Ramos (cell line): ENCODE measurements around the gene ZDHHC20.

ENCODE experiments used
- in situ Hi-C: fragments of 300-500 bp; cut with MboI; formaldehyde crosslinking; loops from one replicate; pipeline ENCODE4 v1.14.3; 2022; ENCODE audit warnings: low sequenced_read_pairs; ENCODE audit not compliant: unreplicated experiment

The ZDHHC20 gene

GRCh38 chr13:21330126-21330861 is 128.8 kb downstream of the ZDHHC20 start:
- in situ Hi-C loops: no loop called here

DNA sequence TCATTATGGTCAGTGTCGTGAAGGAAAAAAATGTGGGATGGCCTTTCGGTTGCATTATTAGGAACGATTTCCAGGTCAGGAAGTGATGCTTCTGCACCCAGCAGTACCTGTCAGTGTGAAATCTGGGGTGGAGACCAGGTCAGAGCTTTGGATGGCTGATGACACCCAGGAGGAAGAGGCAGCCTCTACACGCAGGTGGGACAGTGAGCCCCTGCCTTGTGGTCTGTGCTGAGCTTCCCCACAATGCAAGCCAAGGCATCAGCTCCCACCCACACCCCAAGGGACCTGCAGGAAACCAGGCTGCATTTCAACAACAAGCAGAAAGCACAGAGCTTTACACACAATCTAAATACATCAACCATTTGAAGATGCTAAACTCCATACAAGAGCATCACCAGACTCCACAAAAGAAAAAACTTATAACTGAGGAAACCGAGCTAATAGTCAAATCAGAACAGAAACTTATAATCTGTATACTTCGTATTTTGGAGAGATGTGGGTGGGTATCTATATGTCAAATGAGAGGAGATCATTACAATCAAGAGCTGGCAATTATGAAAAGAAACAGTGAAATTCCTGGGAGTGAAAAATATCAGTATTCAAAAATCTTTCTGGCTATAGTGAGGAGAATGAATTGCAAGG is 130.1 kb downstream of the ZDHHC20 start:
- in situ Hi-C loops: no loop called here

- in situ Hi-C loops: no loop called here
Observed at GRCh38 chr13:21328201-21328600, 130.9 kb downstream of the ZDHHC20 start.

DNA sequence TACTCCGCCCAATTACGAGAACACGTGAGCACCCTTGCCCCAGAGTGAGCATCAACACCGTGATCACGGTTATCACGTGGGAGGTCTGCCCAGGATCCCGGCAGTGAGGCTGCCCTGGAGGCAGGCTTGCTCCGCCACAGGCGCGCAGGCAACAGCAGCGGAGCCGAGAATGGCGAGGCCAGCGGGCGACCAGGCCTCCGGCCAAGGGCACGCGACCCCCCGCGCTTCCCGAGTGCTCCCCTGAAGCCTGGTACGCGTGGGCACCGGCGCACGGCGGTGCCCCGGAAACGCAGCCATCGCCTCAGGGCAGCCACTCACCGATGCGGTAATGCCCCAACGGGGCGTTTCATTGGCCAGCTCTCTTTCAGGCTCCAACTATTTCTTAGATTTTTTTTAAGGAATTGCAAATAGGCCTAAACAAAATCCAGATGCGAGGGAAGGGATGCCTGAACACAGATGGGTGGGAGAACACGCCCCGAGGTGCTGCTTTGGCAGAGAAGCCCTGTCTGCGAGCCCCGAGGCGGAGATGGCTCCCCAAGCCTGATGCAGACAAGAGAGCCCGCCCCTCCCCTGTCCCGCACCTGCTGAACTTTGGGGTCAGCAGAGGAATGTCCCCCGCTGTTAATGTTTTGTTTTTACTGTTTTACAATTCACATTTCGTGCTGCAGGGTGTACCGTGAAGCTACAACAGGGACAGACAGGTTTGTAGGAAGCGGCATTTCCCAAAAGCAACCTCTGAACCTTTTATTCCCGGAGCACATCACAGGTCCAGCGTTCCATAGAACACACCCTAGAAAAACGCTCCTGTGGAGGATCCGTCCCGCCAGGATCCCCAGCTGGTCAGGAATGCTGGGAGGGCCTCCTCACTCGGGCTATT is 132.7 kb downstream of the ZDHHC20 start:
- in situ Hi-C loops: no loop called here

DNA sequence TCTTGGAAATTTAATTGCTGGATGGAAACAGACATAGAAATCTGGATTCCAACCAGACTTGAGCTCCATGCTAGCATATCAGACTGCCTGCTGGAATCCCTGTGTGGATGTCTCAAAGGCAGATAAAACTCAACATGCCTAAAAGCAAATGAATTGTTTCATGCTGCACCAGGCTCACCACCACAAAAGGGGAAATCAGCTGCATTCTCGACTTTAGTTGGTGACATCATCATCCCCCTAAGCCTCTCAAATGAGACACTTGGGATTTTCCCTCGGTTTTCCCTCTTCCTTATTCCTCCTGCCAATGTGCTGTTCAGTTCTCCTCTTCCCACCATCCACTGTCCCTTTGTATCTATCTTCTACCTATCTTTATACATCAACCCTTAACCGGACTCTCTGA is 134.3 kb downstream of the ZDHHC20 start:
- in situ Hi-C loops: no loop called here

DNA sequence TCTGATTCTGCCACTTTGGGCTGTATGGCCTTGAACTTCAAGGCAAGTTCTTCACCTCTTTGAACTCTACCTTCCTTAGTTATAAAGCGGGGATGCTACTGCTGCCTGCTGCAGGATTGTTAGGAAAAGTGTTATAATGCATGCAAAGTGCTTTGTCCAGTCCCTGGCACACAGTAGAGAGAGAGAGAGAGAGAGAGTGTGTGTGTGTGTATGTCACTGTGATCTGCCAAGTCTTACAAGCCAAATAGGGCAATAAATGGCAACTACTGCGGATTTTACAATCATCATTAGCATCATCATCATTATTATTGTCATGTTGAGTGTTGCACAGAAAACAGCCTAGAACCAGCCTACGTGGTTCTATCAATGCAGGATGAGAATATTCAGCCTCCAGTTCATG is 136.1 kb downstream of the ZDHHC20 start:
- in situ Hi-C loops: no loop called here
